GM12891 (cell line): ENCODE data around the gene SP100.
A peak's percentile ranks its signal among the peaks of the same experiment; 100 is the strongest.

Source experiments
- DNase-seq: peaks from one replicate; pipeline ENCODE4 v3.0.0; 2011; ENCODE audit warnings: low spot score; ENCODE audit not compliant: insufficient read length
- FAIRE-seq: peaks from 2 replicates; lab custom pipeline; 2011; peaks lifted over from hg19 to GRCh38; lab: Jason Lieb, UNC
- PAX5 ChIP-seq: IDR thresholded peaks from 2 replicates; pipeline ENCODE4 v1.6.1; 2011; ENCODE audit warnings: low read length, moderate library complexity, mild to moderate bottlenecking; ENCODE audit not compliant: insufficient read depth, severe bottlenecking
- POLR2A ChIP-seq: IDR thresholded peaks from 2 replicates; pipeline ENCODE4 v1.6.1; 2011; ENCODE audit warnings: low read depth, low read length, control low read depth
- POLR2AphosphoS5 ChIP-seq: IDR thresholded peaks from 2 replicates; pipeline ENCODE4 v1.6.1; 2011; ENCODE audit warnings: low read depth, low read length, control low read depth
- POU2F2 ChIP-seq: IDR thresholded peaks from 2 replicates; pipeline ENCODE4 v1.6.1; 2011; ENCODE audit warnings: low read depth, mild to moderate bottlenecking, control low read depth, low read length, moderate library complexity
- SPI1 ChIP-seq: IDR thresholded peaks from 2 replicates; pipeline ENCODE4 v1.6.1; 2011; ENCODE audit warnings: low read depth, low read length, control low read depth
- TAF1 ChIP-seq: IDR thresholded peaks from 2 replicates; pipeline ENCODE4 v1.6.1; 2011; ENCODE audit warnings: low read depth, low read length, control low read depth

The SP100 gene

DNA sequence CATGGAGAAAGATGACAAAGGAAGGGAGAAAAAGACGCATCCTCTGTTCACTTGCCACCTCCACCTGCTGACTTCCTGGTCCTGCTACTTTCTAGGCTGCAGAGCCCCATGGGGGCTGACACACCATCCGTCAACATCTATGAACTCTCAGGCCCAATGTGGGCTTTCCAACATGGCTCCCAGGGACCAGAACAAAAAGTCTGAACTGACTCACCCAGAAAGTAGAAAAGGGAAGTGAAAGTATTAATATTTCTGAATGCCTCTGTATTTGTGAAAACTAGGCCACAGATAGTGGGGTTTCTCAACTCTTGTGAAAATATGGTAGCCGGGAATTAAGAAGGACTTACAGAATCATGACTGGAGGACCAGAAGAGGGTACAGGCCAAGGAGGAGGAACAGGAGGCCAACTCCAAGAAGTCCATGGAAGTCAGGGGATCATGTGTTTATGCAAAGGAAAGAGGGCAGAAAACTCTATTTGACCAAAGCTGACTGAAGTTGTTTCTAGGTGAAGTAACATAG, 173.6 kb downstream of the SP100 start:
- TF ChIP-seq POU2F2 (peak; percentile 89), SPI1 (peak; percentile 100), POLR2AphosphoS5 (peak; percentile 86), PAX5 (peak; percentile 11), TAF1 (peak; percentile 88), POLR2A (peak; percentile 84)
- DNase-seq (peak; percentile 41), FAIRE-seq (peak; percentile 98)

DNA sequence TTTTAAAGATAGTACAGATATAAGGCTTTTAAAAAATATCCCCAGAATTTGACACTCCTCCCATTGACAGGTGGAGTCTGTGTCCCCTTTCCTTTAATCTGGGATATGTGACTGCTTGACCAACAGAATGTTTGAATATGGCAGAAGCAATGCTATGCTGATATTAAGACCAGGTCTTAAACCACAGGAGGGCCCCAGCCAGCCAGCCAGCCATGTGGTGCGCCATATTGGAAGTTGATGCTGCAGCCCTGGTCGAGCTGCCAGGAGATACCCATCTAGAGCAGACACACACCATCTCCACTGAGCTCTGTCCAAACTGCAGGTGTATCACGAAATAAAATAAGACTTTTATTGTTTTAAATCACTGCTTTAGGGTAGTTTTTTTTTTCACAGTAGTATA, 174.3 kb downstream of the SP100 start:
- DNase-seq (no peak), FAIRE-seq (no peak)
- TF ChIP-seq POLR2AphosphoS5 (no peak), TAF1 (no peak), POLR2A (no peak), PAX5 (no peak)

DNA sequence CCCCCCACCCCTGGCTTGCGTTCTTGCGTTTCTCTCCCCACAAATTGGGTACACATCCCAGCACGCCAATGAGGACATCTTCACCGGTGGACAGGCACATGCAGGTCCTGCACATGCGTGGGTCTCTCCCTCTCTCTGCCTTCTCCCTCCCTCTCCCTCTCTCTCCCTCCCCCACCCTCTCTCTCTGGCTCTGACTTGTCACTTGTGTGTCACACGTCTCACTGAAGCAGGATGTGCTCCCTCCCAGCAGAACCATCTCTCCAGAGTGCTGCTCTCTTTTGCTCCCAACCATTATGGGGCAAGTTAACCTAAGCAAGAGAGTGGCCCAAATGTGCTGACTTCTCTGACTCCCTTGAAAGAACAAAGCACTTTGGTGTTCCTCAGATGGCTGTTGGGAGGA, 175.8 kb downstream of the SP100 start:
- FAIRE-seq (peak; percentile 87), DNase-seq (no peak)
- TF ChIP-seq POLR2A (no peak), SPI1 (no peak), TAF1 (no peak)

DNA sequence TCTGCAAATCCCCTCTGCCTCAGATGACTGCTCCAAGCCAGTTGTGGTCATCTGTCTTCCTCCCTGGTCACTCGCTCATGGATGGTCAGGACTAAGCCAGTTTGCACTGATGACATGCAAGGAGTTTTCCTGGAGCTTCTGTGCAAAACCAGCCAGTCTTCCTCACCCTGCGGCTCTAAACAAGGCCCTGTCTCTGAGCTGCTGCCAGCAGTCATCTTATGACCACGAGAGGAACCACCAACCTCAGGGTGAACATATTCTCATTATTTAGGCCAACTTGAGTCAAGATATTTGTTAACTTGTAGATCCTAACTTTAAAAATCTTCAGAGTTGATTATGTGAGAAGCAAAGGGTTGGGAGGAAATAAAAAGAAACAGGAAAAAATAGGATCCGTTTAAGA, 176.8 kb downstream of the SP100 start:
- DNase-seq: no peak
- FAIRE-seq: peak; percentile 89
- TF ChIP-seq POLR2AphosphoS5: no peak
- no peak for TF ChIP-seq POLR2A
- TF ChIP-seq PAX5: no peak
- TF ChIP-seq TAF1: no peak
- TF ChIP-seq POU2F2: no peak
- TF ChIP-seq SPI1: no peak
